CMK (cell line): Measurements from ENCODE around the gene SGIP1.
"Not testable (repeated sequence)": the region's sequence is repeated elsewhere in the genome, so short reads cannot be mapped to it uniquely, and the experiment has no call there.

Source experiments
- DNase-seq: peaks from one replicate; pipeline ENCODE4 v3.0.0-alpha.2; 2010; ENCODE audit warnings: low read depth

Gene SGIP1

DNA sequence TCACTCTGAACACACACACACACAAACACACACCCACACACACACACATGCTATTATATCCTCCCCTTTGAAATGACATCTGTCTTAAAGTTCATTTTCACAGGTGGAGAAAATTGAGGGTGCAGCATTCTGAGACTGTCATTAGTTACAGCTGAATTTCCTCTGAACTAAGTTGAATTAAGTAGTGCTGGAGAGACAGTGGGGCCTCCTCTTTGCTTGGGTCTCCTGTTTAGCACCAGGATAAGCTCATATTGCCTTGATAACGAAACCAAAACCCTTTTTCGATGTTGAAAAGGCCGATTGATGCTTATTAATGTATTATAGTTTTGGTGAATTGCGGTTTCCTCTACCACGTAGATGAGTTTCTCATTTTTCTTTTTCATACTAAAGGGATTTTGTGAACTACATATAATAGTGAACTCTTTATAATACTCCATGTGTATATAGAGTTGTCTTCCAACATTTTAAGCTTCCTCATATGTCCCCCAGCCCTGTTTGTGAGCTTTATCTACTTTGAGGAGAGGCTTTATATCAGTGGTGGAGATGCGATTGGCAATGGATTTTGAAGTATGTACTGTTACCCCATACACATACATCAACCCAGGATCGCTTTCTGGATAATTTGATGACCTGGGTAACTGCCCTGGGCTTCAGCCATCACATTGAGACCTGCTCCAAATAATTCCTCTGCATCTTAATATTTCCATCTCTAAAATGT is 235.7 kb downstream of the SGIP1 start:
- DNase-seq = no peak

DNA sequence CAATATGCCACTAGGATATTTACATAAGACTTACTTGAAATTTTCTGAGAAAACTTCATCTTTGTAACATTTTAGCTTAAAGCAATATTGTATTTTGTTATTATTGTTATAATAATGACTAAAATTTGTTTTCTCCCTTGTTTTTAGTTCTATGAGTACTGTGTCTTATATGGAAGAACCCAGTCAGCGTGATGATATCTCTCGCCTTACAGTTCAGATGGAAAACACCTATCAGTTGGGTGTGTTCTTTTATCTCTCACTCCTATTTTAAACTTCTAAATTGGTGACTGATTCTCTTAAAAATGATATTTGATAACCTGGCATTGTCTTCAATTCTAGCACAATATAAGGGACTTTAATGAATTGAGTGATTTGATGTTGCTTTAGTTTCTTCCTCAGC is 236.3 kb downstream of the SGIP1 start:
- DNase-seq = no peak

DNA sequence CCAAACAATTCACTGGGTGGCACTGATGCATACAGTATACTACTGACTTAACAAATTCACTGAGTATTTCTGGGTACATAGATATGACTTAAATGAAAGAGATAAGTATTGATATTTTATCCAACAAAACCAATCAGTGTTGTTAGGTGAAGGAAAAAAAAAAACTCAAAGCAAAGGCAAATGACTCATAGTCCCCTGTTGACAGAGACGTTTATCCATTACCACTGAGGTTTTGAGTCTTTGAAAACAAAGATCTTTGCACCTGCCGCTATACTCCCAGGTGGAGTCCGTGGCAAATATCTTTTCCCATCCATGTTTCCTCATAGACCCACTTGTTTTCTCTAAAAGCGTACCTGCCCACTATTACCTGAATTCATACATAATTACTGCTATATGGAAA is 236.7 kb downstream of the SGIP1 start:
- DNase-seq = no peak

DNA sequence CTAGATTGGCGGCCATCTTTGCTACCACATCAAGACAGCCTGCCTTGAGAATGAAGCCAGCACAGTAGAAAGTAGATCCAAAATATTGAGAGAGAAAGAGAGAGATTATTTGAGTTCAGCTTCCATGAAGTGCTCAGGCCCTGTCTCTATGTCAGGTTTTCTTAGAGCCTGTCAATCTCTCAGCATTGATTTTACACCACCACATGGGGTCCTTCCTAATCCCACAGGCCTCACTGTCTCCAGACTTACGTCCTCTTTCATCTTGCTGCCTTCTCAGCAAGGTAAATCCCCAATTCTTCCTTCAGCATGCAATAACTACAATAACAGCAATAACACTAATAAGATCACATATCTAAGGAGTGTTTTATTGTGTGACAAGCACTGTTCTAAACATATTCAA is 239.3 kb downstream of the SGIP1 start:
- no peak for DNase-seq

DNA sequence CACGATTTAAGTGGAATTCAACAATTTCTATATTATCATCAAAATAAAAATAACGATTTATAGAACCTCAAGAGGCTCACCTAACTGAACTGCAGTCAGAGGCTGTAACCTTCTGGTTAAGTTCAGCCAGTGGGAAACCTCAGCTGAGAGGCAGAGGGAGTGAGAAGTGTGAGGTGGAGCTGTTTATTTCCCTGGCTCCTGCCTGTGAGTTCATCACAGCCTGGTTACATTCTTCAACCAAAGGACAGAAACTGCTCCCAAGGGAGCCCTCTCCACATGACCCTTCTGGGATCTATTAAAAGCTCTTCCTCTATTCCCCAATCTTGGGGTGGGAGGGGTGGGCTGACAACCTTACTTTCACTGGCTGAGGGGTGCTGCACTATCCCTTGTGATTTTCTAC is 240.5 kb downstream of the SGIP1 start:
- DNase-seq = no peak

DNA sequence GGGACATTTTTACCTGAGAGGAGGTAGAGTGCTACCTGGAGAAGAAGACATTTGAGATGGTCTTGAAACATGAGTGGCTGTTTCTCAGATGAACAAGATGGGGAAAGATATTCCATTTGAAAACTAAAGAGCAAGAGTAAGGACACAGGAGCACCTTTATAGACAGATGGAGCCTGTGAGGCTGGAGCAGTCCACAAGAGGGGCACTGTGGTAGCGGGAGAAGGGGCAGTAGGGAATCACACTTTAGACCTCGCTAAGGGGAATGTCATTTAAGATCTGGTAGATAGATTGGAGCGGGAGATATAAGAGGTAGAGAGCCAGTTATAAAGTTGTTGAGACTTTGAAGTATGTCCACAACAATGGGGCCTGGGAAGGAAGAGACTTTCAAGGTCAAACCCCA is 241.7 kb downstream of the SGIP1 start:
- DNase-seq = no peak

DNA sequence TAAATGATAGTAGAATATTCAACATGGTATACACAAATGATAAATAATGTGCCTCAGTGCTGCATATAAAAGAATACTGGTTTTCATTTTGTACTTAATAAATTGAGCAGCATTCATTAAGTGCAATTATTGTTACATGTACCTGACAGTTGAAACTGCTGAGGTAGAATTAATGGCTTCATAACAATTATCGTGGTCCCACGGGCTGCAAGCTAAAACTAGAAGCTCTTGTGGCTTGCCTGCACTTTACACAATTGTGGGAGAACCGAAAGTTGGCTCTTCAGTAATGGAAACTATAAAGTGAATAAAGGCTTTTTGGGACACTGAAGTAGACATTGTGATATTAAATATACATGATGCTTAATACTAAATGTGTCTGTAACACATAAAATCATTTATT is 243.9 kb downstream of the SGIP1 start:
- DNase-seq = no peak

DNA sequence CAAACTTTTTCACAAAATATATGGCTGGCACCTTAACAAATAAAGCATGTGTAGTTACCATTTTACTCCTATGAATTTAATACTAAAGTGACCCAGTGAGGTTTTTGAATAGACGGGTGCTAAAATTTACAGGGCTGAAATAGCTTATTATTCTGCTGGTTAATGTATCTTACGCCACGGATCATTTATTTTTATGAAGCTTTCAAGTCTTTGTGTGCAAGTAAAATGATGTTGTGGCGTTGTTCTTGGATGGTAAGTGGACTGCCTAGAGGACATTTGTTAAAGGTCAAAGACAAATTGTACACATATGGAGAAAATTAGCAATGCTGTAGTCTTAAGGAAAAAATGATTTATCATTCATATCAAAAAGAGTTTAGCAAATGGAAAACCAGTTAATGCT is 244.3 kb downstream of the SGIP1 start:
- DNase-seq = no peak

DNA sequence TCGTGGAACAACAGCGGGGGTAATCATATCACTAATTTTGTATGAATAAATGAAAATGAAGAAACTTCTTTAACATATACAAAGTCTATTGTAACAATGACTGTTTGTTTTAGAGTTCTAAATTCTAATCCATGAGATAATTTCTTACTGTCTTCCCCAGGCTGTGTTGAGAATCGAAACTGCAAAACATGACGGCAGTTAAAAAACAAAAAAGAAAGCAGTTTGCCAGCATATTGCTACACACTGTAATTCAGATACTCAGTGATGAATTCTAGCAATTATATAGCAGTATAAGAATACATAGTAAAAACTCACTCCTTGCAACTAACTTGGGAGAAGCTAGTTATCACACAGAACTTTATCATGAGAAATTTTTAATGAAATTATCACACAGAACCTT is 245.0 kb downstream of the SGIP1 start:
- no peak for DNase-seq

DNA sequence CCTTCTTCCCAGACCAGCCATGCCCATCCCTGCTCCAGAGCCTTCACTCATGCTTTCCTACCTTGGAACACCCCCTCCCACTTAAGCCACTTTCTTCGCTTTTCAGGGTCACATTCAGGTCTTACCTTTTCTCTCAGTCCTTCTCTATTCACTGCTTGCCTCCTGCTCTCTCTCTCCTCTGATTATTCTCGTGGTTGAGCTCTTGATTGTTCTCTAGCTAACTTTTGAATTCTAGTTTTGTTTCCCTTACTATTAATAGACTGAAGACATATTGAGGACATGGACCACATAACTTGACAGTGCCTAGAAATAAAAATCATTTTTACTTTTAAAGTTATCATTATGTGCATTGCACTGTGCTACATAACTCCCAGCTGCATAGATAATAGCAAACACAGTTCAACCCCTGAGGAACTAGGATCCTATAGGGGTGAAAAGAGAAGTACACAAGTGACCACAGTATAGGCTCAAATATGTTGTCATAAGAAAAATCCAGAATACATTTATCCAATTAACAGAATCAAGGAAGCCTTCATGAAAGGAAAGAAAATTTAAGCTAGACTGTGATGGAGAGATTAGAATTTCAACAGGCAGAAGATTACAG is 245.6 kb downstream of the SGIP1 start:
- DNase-seq = no peak

DNA sequence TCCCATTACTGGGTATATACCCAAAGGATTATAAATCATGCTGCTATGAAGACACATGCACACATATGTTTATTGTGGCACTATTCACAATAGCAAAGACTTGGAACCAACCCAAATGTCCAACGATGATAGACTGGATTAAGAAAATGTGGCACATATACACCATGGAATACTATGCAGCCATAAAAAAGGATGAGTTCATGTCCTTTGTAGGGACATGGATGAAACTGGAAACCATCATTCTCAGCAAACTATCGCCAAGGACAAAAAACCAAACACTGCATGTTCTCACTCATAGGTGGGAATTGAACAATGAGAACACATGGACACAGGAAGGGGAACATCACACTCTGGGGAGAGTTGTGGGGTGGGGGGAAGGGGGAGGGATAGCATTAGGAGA is 251.8 kb downstream of the SGIP1 start:
- not testable (repeated sequence) for DNase-seq

DNA sequence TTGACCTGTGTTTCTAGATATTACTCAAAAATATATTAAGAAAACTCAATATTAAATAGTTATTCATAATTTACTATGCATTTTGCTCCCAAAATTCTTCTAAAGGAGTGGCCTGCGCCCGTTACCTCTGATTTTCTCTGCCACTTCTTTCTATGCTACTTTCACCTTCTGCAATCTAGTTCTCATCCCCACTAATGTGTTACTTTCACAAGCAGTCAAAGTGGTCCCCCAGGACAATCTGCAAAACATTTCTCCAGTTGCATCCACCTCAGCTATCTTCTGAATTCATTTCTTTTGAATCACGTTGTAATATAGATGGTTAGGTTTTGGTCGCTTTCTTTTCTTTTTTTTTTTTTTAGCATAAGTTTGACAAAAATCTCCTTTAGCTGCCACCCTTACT is 253.7 kb downstream of the SGIP1 start:
- DNase-seq = no peak

DNA sequence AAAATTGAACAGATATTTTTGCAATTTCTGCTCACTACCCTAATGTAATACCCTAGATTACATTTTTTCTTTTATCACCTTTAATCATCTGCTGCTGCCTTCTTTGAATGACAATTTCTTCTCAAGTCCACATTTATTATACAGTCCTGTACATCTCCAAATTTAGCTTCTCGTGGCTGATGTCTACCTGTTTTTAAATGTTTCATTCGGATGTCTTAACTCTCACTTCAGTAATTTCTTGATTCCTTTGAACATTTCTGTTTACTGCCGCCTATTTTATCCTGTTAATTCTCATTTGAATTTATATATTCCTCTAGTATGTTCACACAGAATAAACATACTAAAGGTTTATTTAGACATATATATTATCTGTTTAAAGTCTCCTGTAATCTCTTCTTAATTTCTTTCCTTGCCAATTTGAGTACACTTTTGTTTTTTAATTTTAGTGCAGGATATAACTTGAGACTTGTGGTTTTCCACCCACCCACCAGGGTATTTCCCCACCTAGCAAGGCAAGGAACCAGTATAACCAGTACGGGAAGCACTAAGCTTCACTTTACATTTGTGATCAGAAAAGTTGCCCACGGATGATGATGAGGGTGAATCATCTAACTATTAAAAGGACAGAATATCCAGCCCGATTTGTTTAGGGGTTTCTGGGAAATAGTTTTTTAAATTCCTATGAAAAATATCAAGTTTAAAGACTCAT is 254.4 kb downstream of the SGIP1 start:
- DNase-seq = no peak

DNA sequence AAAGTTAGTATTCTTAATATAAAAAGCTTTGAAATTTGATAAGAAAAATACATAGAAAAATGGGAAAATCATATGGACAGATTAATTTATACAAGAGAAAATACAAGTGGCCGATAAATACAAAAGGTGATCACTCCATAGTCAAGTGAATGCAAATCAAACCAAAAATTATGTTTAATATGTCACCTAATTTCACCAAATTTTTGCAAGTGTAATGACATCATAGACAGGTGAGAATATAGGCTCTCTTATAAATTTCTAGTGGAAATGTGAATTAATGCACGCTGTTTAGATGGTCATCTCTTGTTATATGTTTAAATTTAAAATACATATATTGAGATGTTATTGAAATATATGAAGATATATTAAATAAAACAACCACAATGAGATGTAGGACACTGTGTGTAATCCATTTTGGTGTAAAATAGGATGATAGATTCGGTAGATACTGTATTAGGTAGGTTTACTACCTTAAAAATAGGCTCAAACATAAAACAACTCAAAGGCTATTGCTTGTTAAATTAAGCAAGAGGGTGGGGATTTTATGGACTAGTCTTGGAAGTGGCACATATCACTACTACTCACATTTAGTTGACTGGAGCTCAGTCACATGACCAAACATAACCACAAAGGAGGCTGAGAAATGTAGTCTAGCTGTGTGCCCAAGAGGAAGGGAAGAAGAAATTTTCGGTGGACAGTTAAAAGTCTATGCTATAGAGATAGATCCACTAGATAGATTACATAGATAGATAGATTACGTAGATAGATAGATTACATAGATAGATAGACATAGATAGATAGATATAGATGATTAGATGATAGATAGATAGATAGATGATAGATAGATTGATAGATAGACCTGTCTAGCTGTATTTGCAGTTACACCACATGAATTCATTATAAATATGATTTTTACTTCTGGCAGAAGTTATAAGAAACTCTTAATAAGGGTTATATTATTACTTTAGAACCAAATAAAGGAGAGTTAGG is 258.0 kb downstream of the SGIP1 start:
- no peak for DNase-seq

DNA sequence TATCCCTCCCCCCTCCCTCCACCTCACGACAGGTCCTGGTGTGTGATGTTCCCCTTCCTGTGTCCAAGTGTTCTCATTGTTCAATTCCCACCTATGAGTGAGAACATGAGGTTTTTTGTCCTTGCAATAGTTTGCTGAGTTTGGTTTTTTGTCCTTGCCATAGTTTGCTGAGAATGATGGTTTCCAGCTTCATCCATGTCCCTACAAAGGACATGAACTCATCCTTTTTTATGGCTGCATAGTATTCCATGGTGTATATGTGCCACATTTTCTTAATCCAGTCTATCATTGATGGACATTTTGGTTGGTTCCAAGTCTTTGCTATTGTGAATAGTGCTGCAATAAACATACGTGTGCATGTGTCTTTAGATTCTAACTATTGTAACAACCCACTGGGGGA is 261.9 kb downstream of the SGIP1 start:
- not testable (repeated sequence) for DNase-seq
